GM19193 (cell line): ENCODE measurements around the gene CNTN1.

Experiments used
- POLR2A ChIP-seq: IDR thresholded peaks from 4 replicates; pipeline ENCODE4 v1.6.1; 2011; ENCODE audit not compliant: insufficient read depth, insufficient read length; ENCODE audit errors: extremely low read depth

CNTN1 gene

DNA sequence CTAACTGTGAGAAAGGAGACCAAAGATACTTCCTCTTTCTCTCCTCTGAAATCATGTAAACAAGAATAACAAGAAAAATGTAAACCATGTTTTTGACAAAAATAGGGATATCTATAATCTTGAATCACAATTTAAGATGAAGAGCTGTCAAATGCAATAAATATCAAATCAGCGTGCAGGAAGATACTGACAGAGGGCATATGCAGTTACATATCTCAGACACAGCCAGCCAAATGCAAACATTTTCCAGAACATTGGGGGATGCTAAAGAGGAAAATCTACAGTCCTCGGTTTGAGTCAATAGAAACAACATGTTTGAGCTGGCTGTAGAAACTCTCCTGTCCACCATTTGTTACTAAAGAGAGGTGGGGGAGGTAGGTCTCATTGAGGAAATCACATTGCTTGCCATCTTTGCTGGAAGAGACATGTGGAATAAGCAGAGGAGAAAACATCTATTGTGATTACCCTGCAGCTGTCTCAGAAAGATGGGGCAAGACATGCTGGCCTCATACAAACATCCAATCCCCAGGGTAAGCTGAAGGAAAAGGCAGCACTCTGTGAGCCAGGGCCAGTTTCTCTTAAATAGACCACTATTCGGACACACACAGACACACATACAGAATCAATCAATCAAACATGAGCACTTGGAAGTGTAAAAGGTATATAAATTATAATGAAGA, 43.5 kb downstream of the CNTN1 start:
- TF ChIP-seq POLR2A = no peak

DNA sequence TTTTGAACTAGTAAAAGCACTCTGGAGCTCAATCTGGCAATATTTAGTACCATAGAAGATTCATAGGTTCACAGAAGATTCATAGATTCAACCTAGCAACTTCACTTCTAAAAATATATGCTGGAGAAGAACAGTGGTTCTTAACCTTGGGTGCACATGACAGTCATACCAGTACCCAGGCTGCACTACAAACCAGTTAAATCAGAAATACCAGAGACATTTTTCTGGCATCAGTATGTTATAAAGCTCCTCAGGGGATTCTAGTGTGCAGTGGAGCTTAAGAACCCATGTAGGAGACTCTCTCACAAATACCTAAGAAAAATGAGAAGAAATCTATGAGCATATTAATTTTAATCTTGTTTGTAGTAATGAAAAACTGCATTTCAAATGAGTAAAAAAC, 46.6 kb downstream of the CNTN1 start:
- no peak for TF ChIP-seq POLR2A

- TF ChIP-seq POLR2A = no peak
These were observed 49.8 kb downstream of the CNTN1 start for GRCh38 chr12:40742041-40742440.

DNA sequence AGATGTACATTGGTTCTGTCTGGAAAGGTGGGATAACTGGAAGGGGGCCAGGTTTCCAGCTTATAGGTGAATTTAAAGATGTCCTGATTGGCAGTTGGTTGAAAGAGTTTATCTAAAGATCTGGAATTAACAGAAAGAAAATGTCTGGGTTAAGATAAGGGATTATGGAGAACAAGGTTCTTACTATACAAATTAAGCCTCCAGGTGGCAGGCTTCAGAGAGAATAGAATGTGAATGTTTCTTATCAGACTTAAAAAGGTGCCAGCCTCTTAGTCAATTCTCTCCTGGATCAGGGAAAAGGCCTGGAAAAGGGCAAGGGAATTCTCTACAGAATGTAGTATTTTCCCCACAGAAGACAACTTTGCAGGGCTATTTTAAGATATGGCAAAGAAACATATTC, 53.1 kb downstream of the CNTN1 start:
- TF ChIP-seq POLR2A = no peak

DNA sequence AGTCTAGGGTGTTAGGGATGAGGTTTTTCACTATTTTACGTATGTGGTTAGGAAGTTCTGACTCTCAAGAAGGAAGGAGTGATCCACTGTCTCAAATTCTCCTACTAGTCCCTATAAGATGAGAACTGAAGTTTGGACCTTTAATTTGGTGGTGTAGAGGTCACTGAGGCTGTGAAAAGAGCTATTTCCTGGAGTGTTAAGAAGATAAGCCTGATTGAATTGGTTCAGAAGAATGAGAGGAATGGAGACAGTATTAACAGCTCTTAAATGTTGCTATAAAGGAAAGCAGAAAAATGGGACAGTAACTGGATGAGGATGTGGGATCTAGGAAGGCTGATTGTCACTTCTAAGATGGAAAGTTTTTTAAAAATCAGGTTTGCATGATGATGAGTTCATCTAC, 57.6 kb downstream of the CNTN1 start:
- TF ChIP-seq POLR2A = no peak

DNA sequence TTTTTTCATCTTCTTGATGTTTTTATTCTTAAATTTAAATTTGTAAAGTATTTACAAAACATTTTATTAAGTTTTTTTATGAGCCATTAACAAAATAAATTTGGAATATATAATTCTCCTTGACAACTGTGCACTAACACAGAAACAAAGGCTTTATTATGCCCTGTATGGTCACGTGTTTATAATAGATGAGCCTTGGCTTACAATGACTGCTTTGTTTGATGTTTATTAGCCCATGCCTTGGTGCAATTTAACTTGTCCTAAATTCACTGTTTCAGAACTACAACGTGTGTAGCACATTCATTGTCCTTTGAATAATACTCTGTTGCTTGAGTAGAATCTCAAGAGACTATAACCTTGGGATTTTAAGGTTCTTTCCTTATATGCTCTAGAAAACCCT, 59.8 kb downstream of the CNTN1 start:
- TF ChIP-seq POLR2A = no peak

- no peak for TF ChIP-seq POLR2A
These were observed 68.6 kb downstream of the CNTN1 start for GRCh38 chr12:40760821-40761220.

DNA sequence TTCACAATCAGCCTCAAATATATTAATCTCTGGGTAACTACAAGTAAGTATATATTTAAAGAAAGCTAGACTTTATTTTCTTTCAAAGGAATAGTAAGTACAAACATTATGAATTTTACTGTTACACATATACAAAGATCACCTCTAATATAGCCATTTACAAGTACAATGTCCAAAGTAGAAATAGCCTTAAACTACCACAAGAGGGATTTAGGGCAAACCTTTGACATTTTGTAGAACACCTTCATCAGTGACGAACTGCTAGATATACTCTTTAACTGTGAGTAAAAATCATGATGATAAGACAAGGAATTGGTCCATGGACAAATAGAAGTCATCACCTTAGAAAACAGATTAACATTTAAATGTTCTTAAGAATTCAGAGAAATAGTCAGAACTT, 69.8 kb downstream of the CNTN1 start:
- no peak for TF ChIP-seq POLR2A

DNA sequence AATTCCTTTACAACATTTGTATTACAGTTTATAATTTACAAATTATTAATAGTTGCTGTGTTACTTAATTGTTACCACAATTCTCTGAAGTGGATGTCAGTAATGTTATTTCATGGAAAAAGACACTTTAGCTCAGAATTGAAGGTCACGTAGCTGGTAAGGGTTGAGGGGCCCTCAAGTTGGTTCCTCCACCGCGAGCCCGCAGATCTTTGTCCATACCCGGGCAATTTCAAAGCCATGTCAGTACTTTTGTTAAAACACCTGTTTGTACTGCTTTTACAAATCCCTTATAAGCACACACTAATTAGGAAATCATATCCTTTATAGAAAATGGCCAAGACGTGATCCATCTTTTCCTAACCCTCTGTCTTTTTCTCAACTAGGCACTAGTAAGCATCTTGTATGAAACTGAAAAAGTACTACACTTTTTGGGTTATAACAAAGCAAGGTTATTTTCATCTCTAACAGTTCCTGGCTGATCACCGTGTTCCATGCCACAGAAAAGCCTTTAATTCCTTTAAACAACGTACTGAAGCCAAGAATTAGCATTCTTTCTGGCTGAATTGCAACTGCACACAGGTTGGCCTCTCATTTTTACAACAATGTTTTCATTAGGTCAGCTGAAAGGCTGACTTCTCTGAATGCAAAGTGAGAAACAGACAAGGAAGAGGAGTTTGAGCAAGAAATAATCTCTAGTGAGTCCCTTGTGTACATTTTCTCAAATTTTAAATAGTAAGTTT, 76.1 kb downstream of the CNTN1 start:
- TF ChIP-seq POLR2A = no peak

- TF ChIP-seq POLR2A = no peak
These were observed 77.6 kb downstream of the CNTN1 start for GRCh38 chr12:40769846-40770245.

DNA sequence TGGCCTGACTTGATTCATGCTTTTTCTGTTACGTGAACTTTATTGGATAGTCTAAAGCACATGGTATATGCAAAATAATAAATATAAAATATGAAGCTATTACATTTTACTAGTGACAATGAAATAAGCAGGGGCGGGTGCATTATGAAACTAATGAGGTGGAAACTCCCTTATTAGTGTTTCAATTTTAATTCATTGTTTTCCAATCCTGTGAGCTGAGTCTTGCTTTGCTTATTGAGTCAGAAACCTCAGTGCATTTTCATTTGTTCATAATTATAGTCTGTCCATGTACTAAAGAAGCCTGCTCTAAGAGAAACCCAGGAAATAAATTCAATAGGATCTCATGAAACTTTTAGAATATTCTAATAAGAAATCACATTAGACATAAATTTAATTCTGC, 78.5 kb downstream of the CNTN1 start:
- no peak for TF ChIP-seq POLR2A

- TF ChIP-seq POLR2A = no peak
These were observed 83.4 kb downstream of the CNTN1 start for GRCh38 chr12:40775661-40776060.

- no peak for TF ChIP-seq POLR2A
These were observed 91.9 kb downstream of the CNTN1 start for GRCh38 chr12:40784102-40784501.

GRCh38 chr12:40788276-40788675, 96.0 kb downstream of the CNTN1 start:
- TF ChIP-seq POLR2A = no peak

DNA sequence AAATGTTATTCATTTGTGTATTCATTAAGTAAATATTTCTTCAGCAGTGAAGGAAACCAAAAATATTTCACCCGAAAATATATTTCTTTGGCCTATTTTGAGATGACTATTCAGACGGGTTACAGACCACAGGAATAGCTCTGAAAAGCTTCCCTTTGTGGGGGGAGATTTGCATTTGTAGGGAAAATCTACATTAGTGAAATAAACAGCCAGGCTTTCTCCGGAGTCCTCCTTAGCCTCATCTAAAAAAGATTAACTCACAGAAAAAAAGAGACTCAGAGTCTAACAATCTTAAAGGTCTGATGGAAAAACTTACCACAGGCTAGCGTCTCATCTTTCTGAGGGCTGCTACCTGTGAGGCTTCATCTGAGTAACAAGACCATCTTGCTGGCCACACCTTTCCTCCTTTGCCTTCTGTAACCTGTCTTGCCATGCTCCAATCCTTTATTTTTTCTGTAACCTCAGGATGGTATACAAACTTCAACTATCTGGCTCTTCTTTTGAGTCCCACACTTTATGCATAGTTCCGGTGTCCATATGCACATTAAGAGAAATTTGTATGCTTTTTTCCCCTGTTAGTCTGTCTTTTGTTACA, 100.7 kb downstream of the CNTN1 start:
- no peak for TF ChIP-seq POLR2A

DNA sequence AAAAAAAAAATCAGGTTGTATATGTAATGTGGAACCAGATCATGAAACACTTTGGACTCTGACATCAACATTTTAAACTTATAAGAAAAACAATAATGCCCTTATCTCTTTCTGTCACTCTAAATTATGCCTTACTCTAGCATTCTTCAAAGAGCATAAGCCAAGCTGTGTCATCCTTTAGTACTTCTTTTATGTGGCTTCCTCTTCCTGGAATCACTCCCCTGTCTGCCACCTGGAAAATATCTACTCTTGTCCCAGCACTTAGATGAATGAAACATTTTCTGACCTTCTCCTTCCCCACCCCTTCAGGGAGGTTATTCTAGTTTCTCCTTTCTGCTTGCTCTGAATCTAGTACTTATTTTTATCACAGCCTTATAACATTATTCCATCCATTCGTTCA, 101.2 kb downstream of the CNTN1 start:
- TF ChIP-seq POLR2A = no peak

- no peak for TF ChIP-seq POLR2A
These were observed 101.8 kb downstream of the CNTN1 start for GRCh38 chr12:40794087-40794486.

DNA sequence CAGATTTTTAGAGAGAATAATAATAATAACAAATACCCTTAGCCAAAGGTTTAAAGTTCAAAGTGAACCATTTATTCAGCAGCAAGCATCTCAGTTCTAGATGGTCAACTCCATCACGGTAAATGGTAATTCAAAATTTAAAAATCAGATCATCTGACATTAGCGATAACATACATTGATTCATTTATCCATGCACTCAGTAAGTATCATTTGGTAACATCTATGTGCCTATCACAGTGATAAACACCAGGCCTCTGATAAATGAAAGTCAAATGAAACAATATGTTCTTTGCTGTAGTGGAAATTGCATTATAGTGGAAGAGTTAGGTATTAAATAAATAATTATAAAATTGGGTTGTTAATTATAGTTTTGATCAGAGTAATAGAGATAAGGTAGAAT, 108.8 kb downstream of the CNTN1 start:
- no peak for TF ChIP-seq POLR2A
